Esophagus muscularis mucosa (tissue), 4 donors: ENCODE measurements around the gene PIGM. TPM values are rescaled to one million over a fixed set of nuclear protein-coding genes. Genes with fewer than 3 reads are reported as not detected.

Source experiments
- DNase-seq: peaks from one replicate; pipeline ENCODE4 v3.0.0-alpha.2; 2017; ENCODE audit errors: extremely low spot score
- H3K27ac ChIP-seq, 4 donors: fragments of 200-600 bp; sonication (generic); replicated peaks in 1 of 4; 1 replicate in 3 of 4; 2 replicates in 1 of 4; pipeline ENCODE4 v1.5.1; 2016 to 2019; ENCODE audit warnings: mild to moderate bottlenecking in 1 of 4
- H3K27me3 ChIP-seq, 4 donors: fragments of 200-600 bp; sonication (generic); one replicate each; pipeline versions ENCODE4 v1.5.1 to v1.6.0; 2016 to 2019
- H3K36me3 ChIP-seq, 4 donors: fragments of 200-600 bp; sonication (generic); one replicate each; pipeline ENCODE4 v1.5.1; 2016 to 2019
- H3K4me1 ChIP-seq, 4 donors: fragments of 200-600 bp; sonication (generic); one replicate each; pipeline ENCODE4 v1.5.1; 2016 to 2019
- H3K4me3 ChIP-seq, 4 donors: fragments of 200-600 bp; sonication (generic); 1 replicate in 2 of 4; 2 replicates in 2 of 4; pipeline ENCODE4 v1.5.1; 2016 to 2019; ENCODE audit warnings: mild to moderate bottlenecking in 4 of 4, moderate library complexity in 1 of 4
- H3K9me3 ChIP-seq, 4 donors: fragments of 200-600 bp; sonication (generic); 1 replicate in 3 of 4; 2 replicates in 1 of 4; pipeline ENCODE4 v1.5.1; 2016 to 2019
- CTCF ChIP-seq, 3 experiments: fragments of 200-600 bp in 2 of 3; fragments of 450-650 bp in 1 of 3; sonication (generic) in 2 of 3; IDR thresholded peaks; one replicate each; pipeline ENCODE4 v1.5.1; 2017 to 2019; ENCODE audit warnings: antibody characterized with exemption in 3 of 3, mild to moderate bottlenecking in 2 of 3, moderate library complexity in 1 of 3
- EP300 ChIP-seq: sonication (generic); formaldehyde crosslinking; IDR thresholded peaks from one replicate; pipeline ENCODE4 v1.6.1; 2017; ENCODE audit warnings: antibody characterized with exemption
- POLR2A ChIP-seq: fragments of 450-650 bp; IDR thresholded peaks from one replicate; pipeline ENCODE4 v1.6.1; 2017; ENCODE audit warnings: antibody characterized with exemption, moderate library complexity, mild to moderate bottlenecking, low read depth
- POLR2AphosphoS5 ChIP-seq, 2 donors: sonication (generic); formaldehyde crosslinking; IDR thresholded peaks; one replicate each; pipeline ENCODE4 v1.6.1; 2017; ENCODE audit warnings: antibody characterized with exemption in 2 of 2
- WGBS: methylation state at CpG from one replicate; pipeline ENCODE4 v1.1.5; 2018; 5-methylcytosine and 5-hydroxymethylcytosine counted together
- intact Hi-C: fragments of 100-400 bp; cut with DNase I; formaldehyde crosslinking; loops from one replicate; pipeline ENCODE4 v1.15.1; 2023
- total RNA-seq, 4 donors: library from RNA; depleted of rRNA; stranded (reverse); fragments of >200 nt; gene quantifications; one replicate each; pipeline versions ENCODE4 v1.1.0 to v1.2.1, GENCODE V29; 2016

The PIGM gene
- total RNA-seq, 4 donors from 2014 or later, result 2.8 to 4.9 (median 4.6) TPM

DNA sequence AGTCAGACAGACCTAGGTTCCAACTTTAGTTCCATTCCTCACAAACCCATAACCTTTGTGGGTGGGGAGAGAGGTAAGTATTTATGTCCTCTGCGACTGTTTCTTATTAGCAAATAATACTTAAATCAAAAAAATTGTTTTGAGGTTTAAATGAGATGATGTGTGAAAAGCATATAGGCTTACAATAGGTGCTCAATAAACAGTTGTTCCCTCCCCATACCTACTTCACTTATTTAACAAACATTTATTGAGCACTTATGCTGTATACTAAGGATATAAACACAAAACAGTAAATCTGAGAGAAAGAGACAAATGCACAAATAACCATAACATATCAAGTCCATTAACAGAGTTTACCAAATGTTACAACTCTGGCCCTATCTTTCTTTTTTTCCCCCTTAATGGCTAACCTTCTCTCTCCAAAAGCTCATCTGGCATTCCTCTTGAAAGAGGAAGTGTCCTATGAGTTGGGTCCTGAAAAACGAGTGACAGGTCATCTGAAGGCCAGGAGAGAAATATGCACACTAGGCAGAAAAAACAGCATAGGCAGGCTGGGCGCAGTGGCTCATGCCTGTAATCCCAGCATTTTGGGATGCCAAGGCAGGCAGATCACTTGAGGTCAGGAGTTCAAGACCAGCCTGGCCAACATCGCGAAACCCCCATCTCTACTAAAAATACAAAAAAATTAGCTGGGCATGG is 10.3 kb downstream of the PIGM start:
- H3K27me3 ChIP-seq, result no peaks in the 10 kb centered on the region
- TF ChIP-seq EP300 (no peak), CTCF (IDR thresholded peaks at IDR 0.05) (no peak), POLR2AphosphoS5 (IDR thresholded peaks at IDR 0.05) (no peak), POLR2A (no peak)
- H3K9me3 ChIP-seq, result no peaks in the 10 kb centered on the region
- H3K4me3 ChIP-seq, result no peak overlapping the region
- peaks cover 6 to 21% (median 13%) of the 10 kb centered on the region in 4 donors for H3K4me1 ChIP-seq
- WGBS, result 76% methylated on average over 5 of the region's 5 CpGs
- H3K27ac ChIP-seq, result no peak overlapping the region
- no peak for DNase-seq
- intact Hi-C loops, result no loop called here
- H3K36me3 ChIP-seq, result no peaks in the 10 kb centered on the region

GRCh38 chr1:160020196-160020595 is 11.6 kb downstream of the PIGM start:
- H3K4me3 ChIP-seq, result no peak overlapping the region
- TF ChIP-seq POLR2AphosphoS5 (IDR thresholded peaks at IDR 0.05) (no peak), EP300 (no peak), CTCF (IDR thresholded peaks at IDR 0.05) (no peak), POLR2A (no peak)
- no peak for DNase-seq

GRCh38 chr1:160018900-160019299 is 12.9 kb downstream of the PIGM start:
- WGBS, result 76% methylated on average over 1 of the region's 1 CpG
- intact Hi-C loops, result no loop called here

More at GRCh38 chr1:160020196-160020595, 11.6 kb downstream of the PIGM start:
- H3K9me3 ChIP-seq, result no peaks in the 10 kb centered on the region
- H3K27ac ChIP-seq, result no peak overlapping the region
- 90% methylated on average over 5 of the region's 5 CpGs for WGBS
- H3K36me3 ChIP-seq, result no peaks in the 10 kb centered on the region
- no peaks in the 10 kb centered on the region for H3K27me3 ChIP-seq
- intact Hi-C loops, result no loop called here
- peaks cover 6 to 17% (median 13%) of the 10 kb centered on the region in 4 donors for H3K4me1 ChIP-seq

GRCh38 chr1:160018347-160018746 is 13.4 kb downstream of the PIGM start:
- no peak for DNase-seq
- Histone ChIP-seq H3K9me3 (no peaks in the 10 kb centered on the region), H3K27me3 (no peaks in the 10 kb centered on the region), H3K36me3 (no peaks in the 10 kb centered on the region), H3K4me3 (no peak overlapping the region), H3K27ac (no peak overlapping the region), H3K4me1 (peaks cover 0 to 1% (median under 1%) of the 10 kb centered on the region in 4 donors)
- TF ChIP-seq EP300 (no peak), CTCF (IDR thresholded peaks at IDR 0.05) (no peak), POLR2A (no peak)
- 83% methylated on average over 3 of the region's 3 CpGs for WGBS
- intact Hi-C loops, result no loop called here

More at GRCh38 chr1:160018900-160019299, 12.9 kb downstream of the PIGM start:
- Histone ChIP-seq H3K36me3 (no peaks in the 10 kb centered on the region), H3K4me3 (no peak overlapping the region), H3K27me3 (no peaks in the 10 kb centered on the region), H3K27ac (no peak overlapping the region), H3K4me1 (peaks cover 2 to 7% (median 4%) of the 10 kb centered on the region in 4 donors), H3K9me3 (no peaks in the 10 kb centered on the region)
- TF ChIP-seq POLR2A (no peak), CTCF (IDR thresholded peaks at IDR 0.05) (no peak)
- DNase-seq, result no peak

DNA sequence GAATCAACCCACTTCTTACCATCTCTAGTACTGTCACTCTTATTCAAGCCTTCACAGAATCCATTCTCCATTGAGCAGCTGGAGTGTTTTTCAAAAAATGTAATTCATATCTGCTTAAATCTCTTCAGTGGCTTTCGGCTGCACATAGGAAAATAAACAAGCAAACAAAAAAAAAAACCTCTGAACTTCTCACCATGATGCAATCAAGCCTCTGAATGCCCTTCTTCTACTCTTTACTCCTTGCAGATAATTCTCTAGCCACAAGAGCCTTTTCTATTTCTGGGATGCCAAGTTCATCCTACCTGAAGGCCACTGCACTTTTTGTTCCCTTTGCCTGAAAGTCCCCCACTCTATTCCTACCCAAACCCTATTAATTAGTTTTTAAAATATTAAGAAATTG is 14.2 kb downstream of the PIGM start:
- TF ChIP-seq EP300 (no peak), CTCF (IDR thresholded peaks at IDR 0.05) (no peak), POLR2A (no peak), POLR2AphosphoS5 (IDR thresholded peaks at IDR 0.05) (no peak)
- Histone ChIP-seq H3K4me1 (no peaks in the 10 kb centered on the region), H3K27me3 (no peaks in the 10 kb centered on the region), H3K4me3 (no peak overlapping the region), H3K9me3 (no peaks in the 10 kb centered on the region), H3K36me3 (no peaks in the 10 kb centered on the region), H3K27ac (no peak overlapping the region)
- DNase-seq, result no peak
- 84% methylated on average over 1 of the region's 1 CpG for WGBS
- intact Hi-C loops, result no loop called here
